Spleen (tissue), 7 donors: ENCODE results near the gene PLA2G15.

Experiments
- CTCF ChIP-seq, 11 experiments: fragments of 200-600 bp in 7 of 11; fragments of 450-650 bp in 4 of 11; sonication (generic) in 4 of 11; IDR thresholded peaks in 8 of 11; conservative IDR thresholded peaks in 3 of 11; 1 replicate in 7 of 11; 2 replicates in 4 of 11; pipeline versions ENCODE4 v1.4.0 to v1.8.0; 2016 to 2021; ENCODE audit warnings: antibody characterized with exemption in 11 of 11, inconsistent platforms in 4 of 11, mild to moderate bottlenecking in 1 of 11
- POLR2A ChIP-seq, 3 donors: fragments of 450-650 bp; IDR thresholded peaks; one replicate each; pipeline ENCODE4 v1.5.1; 2017; ENCODE audit warnings: antibody characterized with exemption in 3 of 3, mild to moderate bottlenecking in 1 of 3
- POLR2AphosphoS5 ChIP-seq, 3 donors: sonication (generic); formaldehyde crosslinking; IDR thresholded peaks; one replicate each; pipeline ENCODE4 v1.5.1; 2017; ENCODE audit warnings: antibody characterized with exemption in 3 of 3
- donor health status: DM: no; HTN: no; CAD: no; lungs with moderate emphysema.
- donor health status: DM: no; HTN: no; CAD: no.
- donor health status: DM: no; HTN: no; CAD: no.

GRCh38 chr16:68234188-68235107 is 10.7 kb upstream of the PLA2G15 start:
- TF ChIP-seq POLR2A (IDR thresholded peaks at IDR 0.05) (no peak), CTCF (IDR thresholded peaks at IDR 0.05 in 8 of 11, conservative IDR thresholded peaks at IDR 0.05 in 3 of 11) (no peak), POLR2AphosphoS5 (IDR thresholded peaks at IDR 0.05) (peak in 1 of 3 donors; percentile 4)
